Measurements from ENCODE around the gene TBX10. TPM values are rescaled to one million over a fixed set of nuclear protein-coding genes. Genes with fewer than 3 reads are reported as not detected.

The TBX10 gene
- total RNA-seq, 1 donor = not detected

DNA sequence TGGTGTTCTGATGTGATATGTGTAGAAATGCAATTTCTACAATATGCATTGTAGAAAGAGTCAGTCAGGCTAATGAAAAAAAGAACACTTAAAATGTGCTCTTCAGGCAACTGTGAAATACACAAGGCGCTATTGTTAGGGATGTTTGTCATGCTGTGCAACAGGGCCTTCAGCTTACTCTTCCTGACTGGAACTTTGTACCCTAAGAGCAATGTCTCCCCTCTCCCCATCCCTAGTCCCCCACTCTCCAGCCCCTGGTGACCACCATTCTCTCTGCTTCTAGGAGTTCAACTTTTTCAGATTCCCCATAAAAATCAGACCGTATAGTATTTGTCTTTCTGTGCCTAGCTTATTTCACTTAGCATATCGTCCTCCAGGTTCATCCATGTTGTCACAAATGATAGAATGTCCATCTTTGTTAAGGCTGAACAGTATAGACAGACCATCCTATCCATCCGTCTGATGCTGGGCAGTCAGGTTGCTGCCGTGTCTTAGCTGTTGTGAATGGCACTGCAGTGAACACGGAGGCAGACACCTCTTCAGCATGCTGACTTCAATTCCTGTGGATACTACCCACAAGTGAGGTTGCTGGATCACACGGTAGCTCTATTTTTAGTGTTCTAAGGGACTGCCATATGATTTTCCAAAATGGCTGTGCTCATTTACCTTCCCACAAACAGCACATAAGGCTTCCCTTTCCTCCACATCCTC, 22.2 kb downstream of the TBX10 start:
- no peak for DNase-seq (ENCODE audit: low read depth)
- TF ChIP-seq, protein P1, sequence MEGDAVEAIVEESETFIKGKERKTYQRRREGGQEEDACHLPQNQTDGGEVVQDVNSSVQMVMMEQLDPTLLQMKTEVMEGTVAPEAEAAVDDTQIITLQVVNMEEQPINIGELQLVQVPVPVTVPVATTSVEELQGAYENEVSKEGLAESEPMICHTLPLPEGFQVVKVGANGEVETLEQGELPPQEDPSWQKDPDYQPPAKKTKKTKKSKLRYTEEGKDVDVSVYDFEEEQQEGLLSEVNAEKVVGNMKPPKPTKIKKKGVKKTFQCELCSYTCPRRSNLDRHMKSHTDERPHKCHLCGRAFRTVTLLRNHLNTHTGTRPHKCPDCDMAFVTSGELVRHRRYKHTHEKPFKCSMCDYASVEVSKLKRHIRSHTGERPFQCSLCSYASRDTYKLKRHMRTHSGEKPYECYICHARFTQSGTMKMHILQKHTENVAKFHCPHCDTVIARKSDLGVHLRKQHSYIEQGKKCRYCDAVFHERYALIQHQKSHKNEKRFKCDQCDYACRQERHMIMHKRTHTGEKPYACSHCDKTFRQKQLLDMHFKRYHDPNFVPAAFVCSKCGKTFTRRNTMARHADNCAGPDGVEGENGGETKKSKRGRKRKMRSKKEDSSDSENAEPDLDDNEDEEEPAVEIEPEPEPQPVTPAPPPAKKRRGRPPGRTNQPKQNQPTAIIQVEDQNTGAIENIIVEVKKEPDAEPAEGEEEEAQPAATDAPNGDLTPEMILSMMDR (IDR thresholded peaks at IDR 0.05; ENCODE audit: insufficient read depth, low read length) = no peak
- no peak overlapping the region for H3K4me3 ChIP-seq (ENCODE audit: low read depth, low read length)

DNA sequence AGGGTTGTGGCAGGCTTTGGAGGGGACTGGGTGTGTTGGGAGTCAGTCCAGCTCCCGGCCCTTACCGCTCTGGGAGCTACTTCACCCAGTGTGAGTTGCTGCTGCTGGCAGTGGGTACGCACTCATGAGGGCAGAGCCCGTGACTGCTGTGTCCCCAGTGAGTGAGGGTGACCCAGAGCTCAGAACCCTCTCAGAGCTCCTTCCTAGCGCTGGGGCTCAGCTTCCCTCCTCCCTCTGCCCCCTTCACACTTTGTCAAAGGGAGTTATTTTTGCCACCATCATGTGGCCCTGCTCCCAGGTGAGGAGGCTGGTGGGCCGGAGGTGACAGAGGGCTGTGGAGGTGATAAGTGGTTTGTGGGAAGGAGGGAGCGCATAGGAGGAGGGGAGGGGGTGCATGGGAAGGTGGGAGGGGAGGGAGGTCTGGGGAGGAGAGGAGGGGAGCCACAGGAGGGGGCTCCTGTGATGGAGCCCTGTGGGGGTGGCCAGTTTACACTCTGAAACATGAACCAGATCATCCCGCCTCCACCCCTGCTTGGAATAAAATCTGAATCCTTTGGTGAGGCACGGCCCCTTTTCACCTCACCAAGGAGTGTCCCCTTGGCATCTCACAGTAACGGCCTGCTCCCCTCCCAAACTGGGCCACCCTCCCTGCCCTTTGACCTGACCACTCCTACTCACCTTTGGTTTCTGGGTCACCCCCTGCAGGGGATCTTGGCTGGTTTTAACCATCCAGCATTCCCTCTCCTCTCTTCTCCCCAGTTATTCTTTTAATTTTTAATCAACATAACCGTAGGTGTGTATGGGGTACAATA, 22.9 kb downstream of the TBX10 start:
- TF ChIP-seq, protein P1 (IDR thresholded peaks at IDR 0.05; ENCODE audit: insufficient read depth, low read length) = no peak
- no peak for DNase-seq (ENCODE audit: low read depth)
- H3K4me3 ChIP-seq (ENCODE audit: low read depth, low read length) = no peak overlapping the region

DNA sequence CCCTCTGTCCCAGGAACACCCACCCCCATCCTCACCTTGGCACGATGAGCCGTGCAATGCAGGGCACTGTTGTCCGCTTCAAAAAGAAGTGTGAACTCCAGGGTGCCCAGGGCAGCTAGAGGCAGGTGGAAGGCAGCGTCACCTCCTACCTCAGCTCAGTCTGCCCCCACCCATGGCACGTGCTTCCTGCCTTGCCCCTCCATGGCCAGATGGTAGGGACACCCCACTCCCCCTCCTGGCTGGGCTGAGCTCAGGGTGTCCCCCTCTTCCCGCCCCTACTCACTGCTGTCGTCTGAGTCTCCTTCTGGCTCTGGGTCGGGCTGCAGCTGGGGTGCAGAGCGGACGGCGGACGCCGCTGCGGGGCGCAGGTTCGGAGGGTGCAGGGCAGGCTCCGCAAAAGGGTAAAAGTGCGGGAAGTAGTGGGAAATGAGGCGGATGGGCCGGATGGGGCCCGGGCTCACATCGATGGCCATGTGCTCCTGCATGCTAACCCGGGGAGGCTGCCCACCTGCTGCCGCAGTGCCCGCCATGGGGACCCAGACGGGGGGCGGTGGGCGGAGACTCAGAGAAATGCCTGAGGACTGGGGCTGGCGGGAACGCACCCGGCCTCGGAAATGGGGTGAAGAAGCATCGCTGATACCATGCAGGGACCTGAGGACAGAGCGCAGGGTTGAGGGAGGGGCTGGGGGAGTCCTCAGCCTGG, 23.7 kb downstream of the TBX10 start:
- DNase-seq (ENCODE audit: low read depth) = no peak

DNA sequence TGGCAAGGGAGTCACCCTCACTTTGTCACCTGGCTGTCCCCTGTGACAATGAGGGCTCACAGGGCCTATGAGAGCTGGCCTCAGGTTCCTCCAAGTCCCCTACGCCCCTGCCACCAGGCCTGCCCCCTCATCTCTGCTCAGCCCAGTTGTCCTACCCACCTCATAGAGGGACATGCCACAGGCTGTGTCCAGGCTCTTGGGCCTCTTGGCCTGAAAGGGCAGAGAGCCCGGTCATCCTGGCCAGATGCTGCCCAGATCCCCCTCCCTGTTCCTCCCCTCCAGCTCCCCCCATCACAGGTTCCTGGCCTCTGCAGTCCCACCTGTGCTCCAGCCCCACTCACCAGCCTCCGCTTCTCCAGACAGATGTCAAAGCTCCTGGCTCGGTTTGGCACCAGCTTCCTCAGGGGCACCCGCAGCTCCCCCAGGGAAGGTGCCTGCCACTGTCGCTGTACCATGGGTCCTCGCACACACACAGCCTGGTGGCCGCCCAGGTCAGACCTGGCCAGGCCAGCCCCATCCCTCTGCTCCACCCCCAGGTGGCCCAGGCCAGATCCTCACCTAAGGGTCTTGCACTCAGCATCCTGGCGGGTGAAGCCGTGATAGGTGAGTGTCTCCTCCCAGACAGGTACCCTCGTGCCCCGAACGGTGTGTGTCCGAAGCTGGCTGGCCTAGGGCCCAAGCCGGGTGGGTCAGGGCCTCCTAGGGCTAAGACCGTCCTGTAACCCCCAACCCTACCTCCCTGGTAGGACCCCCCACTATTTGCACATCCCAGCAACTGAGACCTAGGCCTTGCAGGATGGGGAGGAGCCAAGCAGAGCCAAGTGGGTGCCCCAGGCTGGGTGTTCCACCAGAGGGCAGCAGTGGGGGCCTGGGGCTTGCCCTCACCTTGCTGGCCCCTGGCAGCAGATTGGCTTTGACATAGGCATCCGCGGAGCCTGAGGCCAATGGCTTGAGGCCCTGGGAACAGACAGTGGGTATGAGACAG, 24.5 kb downstream of the TBX10 start:
- DNase-seq (ENCODE audit: low read depth) = no peak
- H3K4me3 ChIP-seq (ENCODE audit: low read depth, low read length) = no peak overlapping the region
- TF ChIP-seq, protein P1 (IDR thresholded peaks at IDR 0.05; ENCODE audit: insufficient read depth, low read length) = peak; percentile 46

More for the DNA sequence above, 23.7 kb downstream of the TBX10 start:
- TF ChIP-seq, protein P1 (IDR thresholded peaks at IDR 0.05; ENCODE audit: insufficient read depth, low read length) = no peak
- H3K4me3 ChIP-seq (ENCODE audit: low read depth, low read length) = no peak overlapping the region

DNA sequence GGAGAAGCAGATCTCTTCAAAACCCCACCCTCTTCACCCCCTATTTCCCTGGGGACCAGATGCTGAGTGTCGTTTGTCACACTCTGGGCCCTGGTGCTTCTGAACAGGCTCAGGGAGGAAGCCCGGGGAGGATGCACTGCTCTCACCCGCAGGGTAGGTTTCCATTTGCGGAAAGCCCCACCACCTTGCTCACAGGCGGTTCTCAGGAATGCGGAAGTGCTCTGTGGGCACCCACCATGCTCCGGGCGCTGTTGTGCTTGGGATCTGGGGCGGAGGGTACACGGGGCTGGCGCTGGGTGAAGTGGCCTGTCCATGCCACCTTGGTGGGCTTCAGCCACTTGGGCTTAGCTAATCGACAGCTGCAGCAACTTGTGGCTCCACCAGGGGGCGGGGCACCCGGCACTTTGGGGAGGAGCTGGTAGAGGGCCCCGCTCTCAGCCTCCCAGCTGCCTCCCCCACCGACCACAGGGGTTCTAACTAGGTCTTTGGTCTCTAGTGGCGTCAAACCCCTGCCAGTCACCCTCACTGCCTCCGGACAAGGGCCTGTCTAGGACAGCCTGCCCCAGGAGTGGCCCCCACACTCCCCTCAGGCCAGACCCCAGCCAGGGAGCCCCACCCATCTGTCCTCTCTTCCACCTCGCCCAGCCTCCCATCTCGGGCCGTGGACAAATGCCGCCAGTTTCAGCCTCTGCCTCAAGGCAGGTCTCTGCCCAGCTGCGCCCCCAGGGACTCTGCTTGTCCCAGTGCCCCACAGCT, 25.4 kb downstream of the TBX10 start:
- peak; percentile 31 for DNase-seq (ENCODE audit: low read depth)
- peak overlapping the region; percentile 48 for H3K4me3 ChIP-seq (ENCODE audit: low read depth, low read length)
- TF ChIP-seq, protein P1 (IDR thresholded peaks at IDR 0.05; ENCODE audit: insufficient read depth, low read length) = peak; percentile 80
